Left forelimb (tissue), 1 donor: ENCODE results near the gene SPDYE6.
"Not testable (repeated sequence)": the region's sequence is repeated elsewhere in the genome, so short reads cannot be mapped to it uniquely, and the experiment has no call there.

ENCODE experiments used
- DNase-seq: peaks from one replicate; pipeline ENCODE4 v3.0.0-alpha.2; 2018; ENCODE audit warnings: low spot score

Gene SPDYE6

GRCh38 chr7:102363549-102364393, 7.5 kb upstream of the SPDYE6 start:
- peak; percentile 96 for DNase-seq

- DNase-seq: not testable (repeated sequence)
Measured at GRCh38 chr7:102346983-102347382, 9.3 kb downstream of the SPDYE6 start.

- DNase-seq: not testable (repeated sequence)
Measured at GRCh38 chr7:102340599-102341368, 15.5 kb downstream of the SPDYE6 start.

- not testable (repeated sequence) for DNase-seq
Measured at GRCh38 chr7:102337420-102337819, 18.8 kb downstream of the SPDYE6 start.

- not testable (repeated sequence) for DNase-seq
Measured at GRCh38 chr7:102337002-102337401, 19.2 kb downstream of the SPDYE6 start.

GRCh38 chr7:102335574-102335973, 20.7 kb downstream of the SPDYE6 start:
- not testable (repeated sequence) for DNase-seq

GRCh38 chr7:102330666-102331460, 25.4 kb downstream of the SPDYE6 start:
- DNase-seq: not testable (repeated sequence)

- DNase-seq: not testable (repeated sequence)
Measured at GRCh38 chr7:102329366-102329765, 26.9 kb downstream of the SPDYE6 start.

GRCh38 chr7:102328863-102329262, 27.4 kb downstream of the SPDYE6 start:
- DNase-seq: not testable (repeated sequence)

- DNase-seq: not testable (repeated sequence)
Measured at GRCh38 chr7:102327183-102327582, 29.1 kb downstream of the SPDYE6 start.

- DNase-seq: no peak
Measured at GRCh38 chr7:102326157-102326889, 29.9 kb downstream of the SPDYE6 start.

- DNase-seq: not testable (repeated sequence)
Measured at GRCh38 chr7:102325106-102325505, 31.1 kb downstream of the SPDYE6 start.

- no peak for DNase-seq
Measured at GRCh38 chr7:102323914-102324195, 32.4 kb downstream of the SPDYE6 start.

GRCh38 chr7:102322202-102322715, 34.0 kb downstream of the SPDYE6 start:
- no peak for DNase-seq

GRCh38 chr7:102321351-102322201, 34.7 kb downstream of the SPDYE6 start:
- no peak for DNase-seq

GRCh38 chr7:102320601-102321350, 35.5 kb downstream of the SPDYE6 start:
- DNase-seq: no peak

GRCh38 chr7:102320181-102320580, 36.1 kb downstream of the SPDYE6 start:
- no peak for DNase-seq

GRCh38 chr7:102319671-102320070, 36.6 kb downstream of the SPDYE6 start:
- no peak for DNase-seq

GRCh38 chr7:102318482-102318971, 37.7 kb downstream of the SPDYE6 start:
- no peak for DNase-seq
